PFSK-1 (cell line): ENCODE data around the gene CNTNAP2.

Source experiments
- FOXP2 ChIP-seq: optimal IDR thresholded peaks from 2 replicates; pipeline ENCODE3; 2011; ENCODE audit warnings: borderline replicate concordance, control low read depth, inconsistent platforms; ENCODE audit not compliant: insufficient read depth; ENCODE audit errors: extremely low read length, extremely low read depth
- POLR2AphosphoS5 ChIP-seq: IDR thresholded peaks from 2 replicates; pipeline ENCODE4 v1.6.1; 2012; ENCODE audit warnings: low read depth, mild to moderate bottlenecking, control low read depth, low read length, moderate library complexity
- SIN3A ChIP-seq: IDR thresholded peaks from 2 replicates; pipeline ENCODE4 v1.6.1; 2012; ENCODE audit warnings: mild to moderate bottlenecking, low read length, moderate library complexity, borderline replicate concordance; ENCODE audit not compliant: insufficient read depth
- TAF1 ChIP-seq: IDR thresholded peaks from 2 replicates; pipeline ENCODE4 v1.6.1; 2012; ENCODE audit warnings: low read length, control low read depth, borderline replicate concordance; ENCODE audit not compliant: insufficient read depth
- TF ChIP-seq, protein P1 (sequence below), 2 experiments: IDR thresholded peaks; 2 replicates each; pipeline versions ENCODE4 v1.6.1 to v1.8.0; 2011 to 2012; ENCODE audit warnings: low read depth in 2 of 2, low read length in 2 of 2, control low read depth in 1 of 2, inconsistent platforms in 1 of 2, mild to moderate bottlenecking in 1 of 2, moderate library complexity in 1 of 2; ENCODE audit not compliant: insufficient read depth in 1 of 2

The CNTNAP2 gene

GRCh38 chr7:146892151-146892550, 775.5 kb downstream of the CNTNAP2 start:
- TF ChIP-seq, protein P1, sequence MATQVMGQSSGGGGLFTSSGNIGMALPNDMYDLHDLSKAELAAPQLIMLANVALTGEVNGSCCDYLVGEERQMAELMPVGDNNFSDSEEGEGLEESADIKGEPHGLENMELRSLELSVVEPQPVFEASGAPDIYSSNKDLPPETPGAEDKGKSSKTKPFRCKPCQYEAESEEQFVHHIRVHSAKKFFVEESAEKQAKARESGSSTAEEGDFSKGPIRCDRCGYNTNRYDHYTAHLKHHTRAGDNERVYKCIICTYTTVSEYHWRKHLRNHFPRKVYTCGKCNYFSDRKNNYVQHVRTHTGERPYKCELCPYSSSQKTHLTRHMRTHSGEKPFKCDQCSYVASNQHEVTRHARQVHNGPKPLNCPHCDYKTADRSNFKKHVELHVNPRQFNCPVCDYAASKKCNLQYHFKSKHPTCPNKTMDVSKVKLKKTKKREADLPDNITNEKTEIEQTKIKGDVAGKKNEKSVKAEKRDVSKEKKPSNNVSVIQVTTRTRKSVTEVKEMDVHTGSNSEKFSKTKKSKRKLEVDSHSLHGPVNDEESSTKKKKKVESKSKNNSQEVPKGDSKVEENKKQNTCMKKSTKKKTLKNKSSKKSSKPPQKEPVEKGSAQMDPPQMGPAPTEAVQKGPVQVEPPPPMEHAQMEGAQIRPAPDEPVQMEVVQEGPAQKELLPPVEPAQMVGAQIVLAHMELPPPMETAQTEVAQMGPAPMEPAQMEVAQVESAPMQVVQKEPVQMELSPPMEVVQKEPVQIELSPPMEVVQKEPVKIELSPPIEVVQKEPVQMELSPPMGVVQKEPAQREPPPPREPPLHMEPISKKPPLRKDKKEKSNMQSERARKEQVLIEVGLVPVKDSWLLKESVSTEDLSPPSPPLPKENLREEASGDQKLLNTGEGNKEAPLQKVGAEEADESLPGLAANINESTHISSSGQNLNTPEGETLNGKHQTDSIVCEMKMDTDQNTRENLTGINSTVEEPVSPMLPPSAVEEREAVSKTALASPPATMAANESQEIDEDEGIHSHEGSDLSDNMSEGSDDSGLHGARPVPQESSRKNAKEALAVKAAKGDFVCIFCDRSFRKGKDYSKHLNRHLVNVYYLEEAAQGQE (IDR thresholded peaks at IDR 0.05; ENCODE audit: insufficient read depth in 1 of 2, low read depth in 2 of 2, low read length in 2 of 2): no peak
- TF ChIP-seq SIN3A: no peak
- no peak for TF ChIP-seq FOXP2
- no peak for TF ChIP-seq TAF1
- no peak for TF ChIP-seq POLR2AphosphoS5

GRCh38 chr7:146894927-146895326, 778.3 kb downstream of the CNTNAP2 start:
- TF ChIP-seq FOXP2 (no peak), POLR2AphosphoS5 (no peak), SIN3A (no peak), TAF1 (no peak)
- TF ChIP-seq, protein P1 (IDR thresholded peaks at IDR 0.05; ENCODE audit: insufficient read depth in 1 of 2, low read depth in 2 of 2, low read length in 2 of 2): no peak

- TF ChIP-seq TAF1 (no peak), FOXP2 (no peak), SIN3A (no peak)
- TF ChIP-seq, protein P1 (IDR thresholded peaks at IDR 0.05; ENCODE audit: insufficient read depth in 1 of 2, low read depth in 2 of 2, low read length in 2 of 2): no peak
Measured at GRCh38 chr7:146902266-146902665, 785.7 kb downstream of the CNTNAP2 start.

DNA sequence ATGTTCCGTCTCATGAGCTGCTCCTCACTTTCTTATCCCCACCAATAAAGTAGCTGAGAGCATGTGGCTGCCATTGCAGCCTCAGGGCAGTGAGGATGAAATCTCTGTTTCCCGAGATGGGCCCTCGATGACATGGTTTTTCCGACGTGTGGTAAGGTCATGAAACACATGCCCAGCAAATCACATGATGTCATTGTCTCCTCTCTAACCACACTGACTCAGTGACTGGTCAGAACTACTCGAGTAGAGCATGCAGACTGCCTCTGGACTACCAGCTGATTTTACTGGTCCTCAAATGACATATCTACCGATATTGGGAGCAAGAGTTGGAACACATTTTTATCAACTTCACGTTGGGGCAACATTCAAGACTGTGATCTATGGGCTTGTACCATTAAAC, 786.1 kb downstream of the CNTNAP2 start:
- TF ChIP-seq POLR2AphosphoS5 (no peak), SIN3A (no peak), TAF1 (no peak), FOXP2 (no peak)
- TF ChIP-seq, protein P1 (IDR thresholded peaks at IDR 0.05; ENCODE audit: insufficient read depth in 1 of 2, low read depth in 2 of 2, low read length in 2 of 2): no peak

DNA sequence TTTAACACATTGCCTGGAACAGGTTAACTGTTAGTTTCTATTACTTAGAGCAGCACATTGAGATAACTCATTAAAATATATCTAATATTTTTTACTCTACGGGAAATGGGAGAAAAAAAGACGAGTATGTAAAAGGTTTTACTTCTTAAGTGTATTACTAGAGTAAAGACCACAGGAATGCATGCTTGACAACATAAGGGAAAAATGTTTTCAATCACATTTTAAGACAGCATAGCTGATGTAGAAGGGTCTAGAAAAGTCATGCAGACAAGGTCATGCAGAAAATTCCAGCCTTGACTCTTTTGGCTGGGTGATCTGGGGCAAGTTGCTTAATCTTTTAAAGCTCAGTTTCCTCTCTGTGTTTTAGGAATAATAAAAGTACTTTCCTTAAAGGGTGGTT, 806.2 kb downstream of the CNTNAP2 start:
- TF ChIP-seq, protein P1 (IDR thresholded peaks at IDR 0.05; ENCODE audit: insufficient read depth in 1 of 2, low read depth in 2 of 2, low read length in 2 of 2): no peak
- TF ChIP-seq SIN3A (no peak), POLR2AphosphoS5 (no peak), FOXP2 (no peak), TAF1 (no peak)
